Ammon's horn (tissue), 1 donor: ENCODE data around the gene LTF.
"Not testable (repeated sequence)": the region's sequence is repeated elsewhere in the genome, so short reads cannot be mapped to it uniquely, and the experiment has no call there.

Experiments used
- DNase-seq: peaks from one replicate; pipeline ENCODE4 v3.0.0-alpha.2; 2016; ENCODE audit warnings: low spot score

The LTF gene

GRCh38 chr3:46412786-46413298 is 51.9 kb downstream of the LTF start:
- no peak for DNase-seq

- no peak for DNase-seq
Measured at GRCh38 chr3:46411271-46411670, 53.4 kb downstream of the LTF start.

GRCh38 chr3:46410669-46411068 is 54.0 kb downstream of the LTF start:
- DNase-seq: no peak

GRCh38 chr3:46409739-46410489 is 54.8 kb downstream of the LTF start:
- peak; percentile 58 for DNase-seq

- DNase-seq: no peak
Measured at GRCh38 chr3:46408853-46409252, 55.9 kb downstream of the LTF start.

GRCh38 chr3:46407970-46408369 is 56.7 kb downstream of the LTF start:
- peak; percentile 34 for DNase-seq

- DNase-seq: peak; percentile 68
Measured at GRCh38 chr3:46406788-46407611, 57.7 kb downstream of the LTF start, which contains the start of the genes CCR5AS and CCRL2. TSS of gene CCR5AS (minus strand) at chr3:46407066. TSS of gene CCRL2 (plus strand) at chr3:46407259. CDS start at chr3:46408080, 821 bp downstream.

GRCh38 chr3:46406443-46406787 is 58.3 kb downstream of the LTF start:
- no peak for DNase-seq

- DNase-seq: no peak
Measured at GRCh38 chr3:46405301-46406019, 59.2 kb downstream of the LTF start.

GRCh38 chr3:46402902-46403301 is 61.8 kb downstream of the LTF start:
- not testable (repeated sequence) for DNase-seq

- no peak for DNase-seq
Measured at GRCh38 chr3:46401579-46401978, 63.1 kb downstream of the LTF start.

- DNase-seq: no peak
Measured at GRCh38 chr3:46400846-46401245, 63.9 kb downstream of the LTF start.

- no peak for DNase-seq
Measured at GRCh38 chr3:46400000-46400734, 64.5 kb downstream of the LTF start.

GRCh38 chr3:46399557-46399956 is 65.1 kb downstream of the LTF start:
- DNase-seq: no peak

GRCh38 chr3:46399098-46399497 is 65.6 kb downstream of the LTF start:
- DNase-seq: no peak

GRCh38 chr3:46398186-46398955 is 66.3 kb downstream of the LTF start:
- no peak for DNase-seq

- DNase-seq: no peak
Measured at GRCh38 chr3:46397111-46397510, 67.6 kb downstream of the LTF start.

GRCh38 chr3:46395766-46396530 is 68.8 kb downstream of the LTF start:
- no peak for DNase-seq

GRCh38 chr3:46395210-46395661 is 69.5 kb downstream of the LTF start:
- no peak for DNase-seq
